Measurements from ENCODE around the gene ISL1.

Gene ISL1

GRCh38 chr5:51383131-51384121, at the start of gene ISL1:
Gene ISL1 (plus strand): TSS chr5:51383448. CDS start chr5:51383672, 224 bp downstream.
- DNase-seq (ENCODE audit: low read depth), result peak; percentile 98
- H3K4me3 ChIP-seq (ENCODE audit: low read length), result peak within 1 kb of the TSS; percentile 60
- no peak for TF ChIP-seq CTCF (IDR thresholded peaks at IDR 0.05; ENCODE audit: insufficient read depth, low read depth, low read length, missing control alignments)

- TF ChIP-seq CTCF (IDR thresholded peaks at IDR 0.05; ENCODE audit: insufficient read depth, low read depth, low read length, missing control alignments), result no peak
- DNase-seq (ENCODE audit: low read depth), result no peak
- no peak overlapping the region for H3K4me3 ChIP-seq (ENCODE audit: low read length)
Observed at GRCh38 chr5:51336878-51337277, 46.4 kb upstream of the ISL1 start.

- no peak for TF ChIP-seq CTCF (IDR thresholded peaks at IDR 0.05; ENCODE audit: insufficient read depth, low read depth, low read length, missing control alignments)
- no peak overlapping the region for H3K4me3 ChIP-seq (ENCODE audit: low read length)
- peak; percentile 27 for DNase-seq (ENCODE audit: low read depth)
Observed at GRCh38 chr5:51345106-51345505, 38.1 kb upstream of the ISL1 start.

GRCh38 chr5:51347157-51347556, 36.1 kb upstream of the ISL1 start:
- TF ChIP-seq CTCF (IDR thresholded peaks at IDR 0.05; ENCODE audit: insufficient read depth, low read depth, low read length, missing control alignments), result no peak
- DNase-seq (ENCODE audit: low read depth), result no peak
- H3K4me3 ChIP-seq (ENCODE audit: low read length), result no peak overlapping the region

GRCh38 chr5:51347704-51348103, 35.5 kb upstream of the ISL1 start:
- DNase-seq (ENCODE audit: low read depth), result peak; percentile 37
- peak; percentile 39 for TF ChIP-seq CTCF (IDR thresholded peaks at IDR 0.05; ENCODE audit: insufficient read depth, low read depth, low read length, missing control alignments)
- no peak overlapping the region for H3K4me3 ChIP-seq (ENCODE audit: low read length)

- no peak for DNase-seq (ENCODE audit: low read depth)
- H3K4me3 ChIP-seq (ENCODE audit: low read length), result no peak overlapping the region
- TF ChIP-seq CTCF (IDR thresholded peaks at IDR 0.05; ENCODE audit: insufficient read depth, low read depth, low read length, missing control alignments), result no peak
Observed at GRCh38 chr5:51371052-51371451, 12.2 kb upstream of the ISL1 start.
